ENCODE measurements around the gene PCIF1. TPM values are rescaled to one million over a fixed set of nuclear protein-coding genes. Genes with fewer than 3 reads are reported as not detected.

PCIF1 gene
- total and polyA plus RNA-seq, 2 donors (not counting 3 experiments of a cell fraction or from before 2014, with no cell fraction given) = 26.4 to 27.2 TPM

DNA sequence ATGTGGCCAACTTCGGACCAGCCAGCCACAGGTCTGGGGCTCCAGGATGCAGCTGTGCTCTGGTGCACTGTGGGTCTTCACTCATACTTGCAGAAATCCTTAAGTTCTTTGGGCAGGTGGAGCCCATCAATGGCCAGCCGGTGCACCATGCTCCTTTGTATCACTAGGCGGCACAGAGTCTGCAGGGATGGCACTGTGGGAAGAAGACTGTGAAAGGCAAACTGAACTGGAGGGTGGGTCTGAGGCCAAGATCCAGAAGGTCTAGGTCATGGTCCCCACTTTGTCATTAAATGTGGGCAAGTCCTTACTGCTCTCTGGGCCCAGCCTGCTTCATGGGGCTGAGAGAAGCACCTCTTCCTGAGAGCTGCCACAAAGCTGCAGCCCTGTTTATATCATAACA lies 45.8 kb upstream of the PCIF1 start:
- peaks cover 31% of the 10 kb centered on the region for H3K4me1 ChIP-seq (ENCODE audit: control insufficient read depth, extremely low read depth, insufficient read depth, low read length)
- POLR2A ChIA-PET = interaction anchor here (3.5 kb wide), 1 partner anchor 45 kb away, joined by 26 read pairs; the partner anchor contains the start of gene PCIF1
- no peak overlapping the region for H3K4me2 ChIP-seq (ENCODE audit: insufficient read depth, low read length)
- H3K27me3 ChIP-seq (ENCODE audit: control insufficient read depth in 2 of 2, insufficient read depth in 2 of 2, low read length in 2 of 2) = no peaks in the 10 kb centered on the region
- TF ChIP-seq POLR2A (IDR thresholded peaks at IDR 0.05; ENCODE audit: low read depth, low read length) (no peak), MYC (IDR thresholded peaks at IDR 0.05; ENCODE audit: low read depth, low read length) (no peak), POLR2AphosphoS5 (IDR thresholded peaks at IDR 0.05; ENCODE audit: insufficient read depth, low read depth, low read length) (no peak), FOS (IDR thresholded peaks at IDR 0.05; ENCODE audit: borderline replicate concordance, insufficient read depth, low read length) (no peak), JUN (IDR thresholded peaks at IDR 0.05; ENCODE audit: borderline replicate concordance, insufficient read depth, insufficient read length, low read depth) (no peak), EZH2 (IDR thresholded peaks at IDR 0.05; ENCODE audit: borderline replicate concordance, low read depth, low read length, severe bottlenecking) (no peak), GATA2 (IDR thresholded peaks at IDR 0.05; ENCODE audit: insufficient read depth, insufficient read length, low read depth, low read length) (no peak)
- TF ChIP-seq, protein P1, sequence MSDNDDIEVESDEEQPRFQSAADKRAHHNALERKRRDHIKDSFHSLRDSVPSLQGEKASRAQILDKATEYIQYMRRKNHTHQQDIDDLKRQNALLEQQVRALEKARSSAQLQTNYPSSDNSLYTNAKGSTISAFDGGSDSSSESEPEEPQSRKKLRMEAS (IDR thresholded peaks at IDR 0.05; ENCODE audit: insufficient read depth, insufficient read length) = no peak
- no peak overlapping the region for H3K9ac ChIP-seq (replicated peaks; ENCODE audit: extremely low read depth, insufficient read depth, low read length)
- dilution Hi-C loops (cut with MboI; ENCODE audit: extremely low pct_ligation_motif_present, low sequenced_read_pairs) (no loop called here), intact Hi-C loops (cut with micrococcal nuclease) (no loop called here)
- peaks cover 4% of the 10 kb centered on the region for H3K79me2 ChIP-seq (ENCODE audit: control insufficient read depth, insufficient read depth, low read length)
- H3K9me3 ChIP-seq (replicated peaks; ENCODE audit: control insufficient read depth, insufficient read depth, low read length) = no peaks in the 10 kb centered on the region
- CTCF ChIA-PET = interaction anchor here (0.9 to 4.9 kb wide), 4 partner anchors 8 to 82 kb away, joined by 3 to 35 read pairs (median 14); partner anchors contain the start of genes ZNF335 and ZSWIM1
- peaks cover under 1 to 12% of the 10 kb centered on the region in 2 experiments for H3K36me3 ChIP-seq (ENCODE audit: control insufficient read depth in 2 of 2, extremely low read depth in 1 of 2, insufficient read depth in 2 of 2, low read length in 2 of 2)
- no peak overlapping the region for H3K4me3 ChIP-seq (replicated peaks in 1 of 3; ENCODE audit: insufficient read depth in 1 of 3, low read depth in 1 of 3, low read length in 3 of 3)
- no peak overlapping the region for H2AFZ ChIP-seq (ENCODE audit: low read depth, low read length)
- no TSS peak for BruUV-seq (replicated peaks)
- FAIRE-seq = no peak
- DNase-seq (ENCODE audit: low read depth, low spot score) = no peak
- no peaks in the 10 kb centered on the region for H4K20me1 ChIP-seq (replicated peaks; ENCODE audit: control insufficient read depth, extremely low read depth, insufficient read depth, low read length)
- no peaks in the 10 kb centered on the region for H3K9me1 ChIP-seq (replicated peaks; ENCODE audit: control insufficient read depth, extremely low read depth, insufficient read depth, low read length)
- no peak overlapping the region for H3K27ac ChIP-seq (ENCODE audit: insufficient read depth, low read depth, low read length)
